SIG-M5 (cell line): Measurements from ENCODE around the gene ITGB2.
"Not testable (repeated sequence)": the region's sequence is repeated elsewhere in the genome, so short reads cannot be mapped to it uniquely, and the experiment has no call there.

Experiments used
- DNase-seq: peaks from one replicate; lab custom pipeline; 2025; lab: John Stamatoyannopoulos, UW

The ITGB2 gene

DNA sequence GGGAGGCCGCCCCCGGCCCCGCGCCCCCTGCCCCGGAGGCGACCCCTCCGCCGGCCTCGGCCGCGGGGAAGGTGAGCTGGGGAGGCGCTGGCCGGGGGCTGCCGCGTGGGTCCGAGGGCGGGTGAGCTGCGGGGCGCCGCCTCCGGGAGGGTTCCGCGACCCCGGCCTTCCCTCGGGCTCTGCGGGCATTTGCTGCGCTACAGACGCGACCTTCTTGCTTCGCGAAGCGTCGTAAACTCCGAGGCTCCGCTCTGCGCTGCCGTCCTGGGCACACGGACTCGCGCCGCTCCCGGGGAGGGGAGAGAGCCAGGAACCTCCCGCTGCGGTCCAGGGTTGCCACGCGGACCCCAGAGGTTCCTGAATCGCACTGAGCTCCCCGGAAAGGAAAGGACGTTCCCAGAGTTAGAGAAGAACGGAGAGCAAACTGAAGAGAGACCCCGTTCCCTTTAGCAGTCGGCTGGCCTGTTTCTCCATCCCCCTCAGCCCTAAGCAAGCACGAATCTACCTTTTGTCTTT, 19.5 kb upstream of the ITGB2 start:
- DNase-seq = no peak

DNA sequence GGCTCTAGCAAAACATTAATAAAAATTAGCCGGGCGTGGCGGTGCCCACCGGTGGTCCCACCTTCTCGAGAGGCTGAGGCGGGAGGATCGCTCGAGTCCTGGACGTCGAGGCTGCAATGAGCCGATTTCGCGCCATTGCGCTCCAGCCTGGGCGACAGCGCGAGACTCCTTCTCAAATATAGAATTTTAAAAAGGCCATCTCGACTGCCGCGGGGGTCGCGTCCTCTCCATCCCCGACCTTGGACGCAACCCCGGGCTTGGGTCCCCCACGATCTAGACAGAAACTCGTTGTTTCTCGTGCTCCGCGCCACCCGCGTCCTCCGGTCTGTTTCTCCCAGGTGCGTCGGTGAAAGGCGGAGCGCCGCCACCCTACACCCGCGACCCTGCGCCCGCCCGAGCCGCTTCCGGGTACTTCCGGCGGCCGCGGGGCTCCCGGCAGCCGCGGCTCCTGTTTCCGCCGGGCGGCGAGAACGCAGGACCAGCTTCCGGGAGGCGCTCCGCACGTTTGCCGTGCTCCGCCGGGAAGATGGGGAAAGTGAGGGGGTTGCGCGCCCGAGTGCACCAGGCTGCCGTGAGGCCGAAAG, 18.9 kb upstream of the ITGB2 start, which contains the start of gene SLX9:
SLX9 (plus strand) TSS at position 498 of the 584 bp plus-strand sequence; CDS start at position 527, 29 bp downstream.
- no peak for DNase-seq

- DNase-seq = no peak
Observed at GRCh38 chr21:44938772-44939531, 18.3 kb upstream of the ITGB2 start.

DNA sequence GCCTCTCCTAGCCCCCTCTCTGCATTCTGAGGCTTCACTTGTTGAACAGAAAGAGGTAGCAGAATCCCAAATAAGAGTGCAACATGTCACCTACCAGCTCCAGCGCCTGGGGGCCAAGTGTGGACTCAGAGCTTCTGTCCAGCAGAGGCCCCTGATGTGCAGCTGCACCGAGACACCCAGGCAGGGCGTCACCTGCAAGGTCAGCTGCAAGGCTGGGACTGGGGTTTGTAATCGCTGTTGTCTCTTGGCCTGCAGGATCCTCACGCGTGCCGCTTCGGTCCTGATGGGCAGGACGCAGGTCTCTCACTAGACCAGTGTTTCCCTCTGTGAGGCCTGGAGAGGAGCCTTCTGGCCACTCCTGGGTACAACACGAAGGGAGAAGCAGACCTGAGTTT, 14.8 kb upstream of the ITGB2 start:
- DNase-seq = no peak

DNA sequence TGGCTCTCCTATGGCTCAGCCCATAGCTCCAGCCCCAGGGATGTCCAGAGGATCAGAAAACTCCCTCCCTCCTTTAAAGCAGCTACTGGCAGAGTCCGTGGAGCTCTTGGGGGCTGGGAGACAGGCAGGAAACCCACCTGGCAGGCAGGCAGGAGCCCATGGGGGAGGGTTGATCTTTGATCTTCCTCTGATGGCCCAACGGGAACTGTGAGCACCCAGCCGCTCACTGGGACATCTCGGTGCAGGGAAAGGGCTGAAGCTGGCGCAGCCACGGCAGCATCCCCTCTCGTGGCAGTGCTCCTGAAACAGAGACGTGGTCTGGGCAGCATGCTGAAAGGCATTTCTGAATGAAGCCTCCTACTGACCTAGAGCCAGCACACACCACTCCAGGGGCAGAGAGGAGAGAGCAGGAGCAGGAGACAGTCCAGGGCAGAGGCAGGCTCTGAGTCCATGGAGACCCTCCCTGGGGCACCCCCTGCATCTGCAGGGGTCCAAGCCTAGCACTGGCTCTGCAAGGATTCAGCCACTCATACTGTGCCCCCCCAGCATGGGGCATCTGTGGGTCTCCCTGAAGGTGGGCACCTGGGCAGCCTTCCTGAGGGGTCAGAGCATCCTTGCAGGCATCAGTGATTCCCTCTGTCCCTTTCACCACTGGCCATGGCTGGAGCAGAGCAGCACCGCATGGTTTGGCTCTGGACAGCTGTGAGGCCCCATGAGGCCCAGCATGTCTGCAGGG, 14.3 kb upstream of the ITGB2 start:
- DNase-seq = no peak

DNA sequence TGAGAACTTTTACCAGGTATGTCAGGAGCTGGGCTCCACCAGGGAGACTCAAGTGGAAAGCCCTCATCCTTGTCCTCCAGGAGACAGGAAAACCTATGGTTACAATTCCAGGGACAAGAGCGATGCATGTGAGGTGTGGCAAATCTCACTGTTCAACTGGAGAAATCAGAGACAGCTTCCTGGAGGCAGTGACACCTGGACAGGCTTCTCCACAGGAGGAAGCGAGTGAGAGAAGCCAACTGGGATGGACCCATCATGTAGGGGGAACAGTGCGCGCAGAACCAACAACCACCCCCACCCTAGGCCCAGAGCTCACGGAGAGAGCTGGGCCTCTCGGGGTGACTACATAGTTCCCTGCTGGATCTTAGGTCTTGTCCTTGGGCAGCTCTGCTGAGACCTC, 13.6 kb upstream of the ITGB2 start:
- no peak for DNase-seq

GRCh38 chr21:44933918-44934260, 13.2 kb upstream of the ITGB2 start:
- no peak for DNase-seq

- no peak for DNase-seq
Observed at GRCh38 chr21:44933199-44933917, 12.7 kb upstream of the ITGB2 start.

DNA sequence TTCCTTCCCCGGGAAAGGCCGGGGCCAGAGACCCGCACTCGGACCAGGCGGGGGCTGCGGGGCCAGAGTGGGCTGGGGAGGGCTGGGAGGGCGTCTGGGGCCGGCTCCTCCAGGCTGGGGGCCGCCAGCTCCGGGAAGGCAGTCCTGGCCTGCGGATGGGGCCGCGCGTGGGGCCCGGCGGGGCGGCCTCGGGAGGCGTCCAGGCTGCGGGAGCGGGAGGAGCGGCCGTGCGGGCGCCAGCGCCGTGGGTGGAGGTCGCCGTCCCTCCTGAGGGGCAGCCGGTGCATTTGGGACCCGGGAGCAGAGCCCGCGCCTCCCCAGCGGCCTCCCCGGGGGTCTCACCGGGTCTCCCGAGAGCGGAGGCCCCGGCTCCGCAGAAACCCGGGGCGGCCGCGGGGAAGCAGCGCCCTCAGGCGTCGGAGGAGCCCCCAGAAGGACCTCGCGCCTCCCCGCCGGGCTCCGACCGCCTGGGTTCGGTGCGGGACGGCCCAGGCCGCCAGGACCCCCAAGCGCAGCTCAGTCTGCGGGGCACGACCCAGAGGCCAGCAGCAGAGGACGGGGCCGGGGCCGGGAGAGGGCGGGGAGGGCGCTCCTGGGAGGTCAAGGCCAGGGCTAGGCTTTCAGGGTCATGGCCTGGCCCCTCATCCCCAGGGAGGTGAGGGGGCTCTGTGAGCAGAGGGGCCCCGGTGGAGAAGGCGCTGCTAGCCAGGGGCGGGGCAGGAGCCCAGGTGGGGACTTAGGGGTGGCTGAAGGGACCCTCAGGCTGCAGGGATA, 11.9 kb upstream of the ITGB2 start:
- DNase-seq = no peak

DNA sequence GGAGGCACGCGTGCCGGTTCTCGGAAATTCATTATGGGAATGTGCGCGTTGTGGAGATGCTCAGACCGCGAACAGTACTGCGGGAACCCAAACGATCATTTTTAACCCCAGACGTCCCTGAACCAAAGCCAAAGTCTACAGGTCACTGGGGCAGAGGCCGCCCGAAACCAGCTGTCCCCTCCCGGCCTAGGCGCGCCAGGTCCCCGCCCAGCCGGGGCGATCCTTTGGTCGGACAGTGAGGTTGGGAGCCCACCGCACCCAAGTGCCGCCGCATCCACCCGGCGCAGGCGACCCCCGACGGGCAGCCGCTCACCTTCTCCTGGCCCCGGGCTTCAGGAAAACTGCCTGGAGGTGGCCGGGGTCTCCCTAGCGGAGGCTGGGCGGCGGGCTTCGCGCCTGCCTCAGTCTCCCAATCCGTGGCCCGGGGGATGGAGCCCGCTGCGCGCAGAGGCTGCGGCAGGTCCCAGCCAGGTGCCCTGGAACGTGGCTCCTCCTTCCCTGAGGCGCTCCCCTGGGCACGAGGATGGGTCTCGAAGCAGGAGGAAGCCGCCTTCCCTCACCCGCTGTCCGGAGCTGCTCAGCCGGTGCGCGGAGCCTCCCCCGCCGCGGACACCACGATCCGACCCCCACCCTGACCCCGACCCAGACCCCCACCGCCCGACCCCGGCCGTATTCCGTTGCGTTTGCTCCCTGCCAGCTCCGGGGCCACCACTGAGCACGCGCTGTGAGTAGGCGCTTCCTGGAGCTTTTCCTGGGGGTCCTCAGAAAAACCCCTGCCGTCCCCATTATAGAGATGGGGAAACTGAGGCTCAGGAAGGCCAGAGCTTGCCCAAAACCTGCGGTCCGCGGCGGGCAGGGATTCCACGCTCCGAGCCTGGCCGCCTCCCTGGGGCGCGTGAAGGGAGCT, 11.1 kb upstream of the ITGB2 start:
- DNase-seq = no peak

GRCh38 chr21:44931137-44931500, 10.4 kb upstream of the ITGB2 start:
- peak; percentile 49 for DNase-seq

DNA sequence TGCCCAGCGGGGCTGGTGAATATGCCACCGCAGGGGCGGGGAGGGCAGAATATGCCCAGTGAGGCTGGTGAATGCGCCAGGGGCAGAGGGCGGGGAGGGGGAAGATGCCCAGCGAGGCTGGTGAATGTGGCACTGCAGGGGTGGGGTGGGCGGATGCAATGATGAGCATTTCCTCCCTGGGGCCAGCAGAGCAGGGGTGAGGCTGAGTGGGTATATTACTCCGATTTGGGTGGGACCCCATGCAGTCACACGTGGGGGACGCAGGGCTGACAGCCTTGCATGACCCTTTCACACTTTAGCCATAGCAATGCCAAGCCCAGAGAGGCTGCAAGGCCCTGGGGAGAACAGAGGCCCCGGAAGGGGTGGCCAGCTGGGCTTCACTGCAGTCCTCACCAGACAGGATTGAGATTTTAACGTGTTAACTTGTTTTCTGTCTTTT, 9.9 kb upstream of the ITGB2 start:
- no peak for DNase-seq

GRCh38 chr21:44929799-44930542, 9.3 kb upstream of the ITGB2 start:
- DNase-seq = no peak

DNA sequence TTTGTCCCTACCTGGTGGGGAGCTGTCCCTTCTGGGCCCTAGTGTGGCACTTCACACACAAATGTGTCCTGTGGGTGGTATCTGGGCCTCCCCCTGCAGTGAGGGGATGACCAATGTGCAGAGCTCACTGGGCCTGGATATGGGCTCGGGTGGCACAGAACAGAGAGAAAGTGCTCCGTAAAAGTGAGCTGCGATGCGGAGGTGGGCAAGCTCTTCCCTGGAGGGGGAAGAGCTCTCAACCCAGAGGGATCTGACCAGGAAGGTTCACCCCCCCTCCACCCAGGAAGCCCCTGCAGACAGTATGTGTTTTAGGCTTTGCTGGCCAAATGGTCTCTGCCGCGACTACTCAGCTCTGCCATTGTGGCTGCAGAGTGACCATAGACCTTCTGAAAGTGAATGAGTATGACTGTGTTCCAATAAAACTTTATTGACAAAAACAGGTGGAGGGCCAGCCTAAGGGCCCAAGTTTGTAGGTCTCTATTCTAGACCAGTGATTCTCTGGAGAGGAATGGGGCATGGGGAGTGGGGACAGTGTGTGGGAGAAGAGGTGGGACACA, 8.6 kb upstream of the ITGB2 start:
- no peak for DNase-seq

DNA sequence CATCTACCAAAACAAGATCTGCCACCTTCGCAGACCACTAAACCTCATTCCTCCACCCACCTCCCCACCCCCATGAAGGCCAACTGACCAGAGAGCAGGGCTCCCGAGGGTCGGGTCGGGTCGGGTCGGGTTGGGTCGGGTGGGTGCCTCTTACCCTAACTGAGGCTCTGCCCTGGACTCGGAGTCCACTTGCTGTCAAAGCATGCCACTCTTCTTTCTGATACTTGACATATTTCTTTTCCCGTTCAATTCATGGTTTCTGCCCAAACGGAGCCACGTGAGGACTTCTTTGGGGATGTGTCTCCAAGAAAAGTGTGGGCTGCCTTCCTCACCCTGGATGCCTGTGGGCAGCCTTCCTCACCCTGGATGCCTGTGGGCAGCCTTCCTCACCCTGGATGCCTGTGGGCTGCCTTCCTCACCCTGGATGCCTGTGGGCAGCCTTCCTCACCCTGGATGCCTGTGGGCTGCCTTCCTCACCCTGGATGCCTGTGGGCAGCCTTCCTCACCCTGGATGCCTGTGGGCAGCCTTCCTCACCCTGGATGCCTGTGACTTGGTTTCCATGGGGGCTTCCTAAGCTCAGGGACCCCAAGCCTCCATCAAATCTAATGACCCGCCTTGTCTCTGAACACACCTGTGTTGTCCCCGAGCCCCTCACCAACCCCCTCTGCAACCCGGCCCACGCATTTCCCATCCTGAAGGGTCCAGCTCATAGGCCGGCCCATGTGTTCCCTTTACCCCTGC, 8.0 kb upstream of the ITGB2 start:
- not testable (repeated sequence) for DNase-seq

GRCh38 chr21:44927587-44928461, 7.1 kb upstream of the ITGB2 start:
- peak; percentile 48 for DNase-seq

- no peak for DNase-seq
Observed at GRCh38 chr21:44927259-44927586, 6.5 kb upstream of the ITGB2 start.
